Activated CD4-positive, alpha-beta T cell treated with anti-CD3 and anti-CD28 coated beads, Interleukin-2, amount 10 ng/mL, durations not matched to agents 24 days and 14 days (primary cell): ENCODE data around the gene RFTN1. TPM values are rescaled to one million over a fixed set of nuclear protein-coding genes. Genes with fewer than 3 reads are reported as not detected.

Experiments used
- DNase-seq: peaks from one replicate; pipeline ENCODE4 v3.0.0; 2022
- H3K27ac Mint-ChIP-seq: one replicate; pipeline ENCODE4 v1.8.0; 2022; ENCODE audit warnings: mild to moderate bottlenecking, mixed read lengths
- H3K27me3 Mint-ChIP-seq: one replicate; pipeline ENCODE4 v1.8.0; 2022; ENCODE audit warnings: mixed read lengths
- H3K36me3 Mint-ChIP-seq: one replicate; pipeline ENCODE4 v1.8.0; 2022; ENCODE audit warnings: low read depth, mild to moderate bottlenecking, mixed read lengths
- H3K4me1 Mint-ChIP-seq: one replicate; pipeline ENCODE4 v1.8.0; 2021; ENCODE audit warnings: mixed read lengths
- H3K4me3 Mint-ChIP-seq: one replicate; pipeline ENCODE4 v1.8.0; 2022; ENCODE audit warnings: mild to moderate bottlenecking, moderate library complexity, mixed read lengths
- H3K9me3 Mint-ChIP-seq: one replicate; pipeline ENCODE4 v1.8.0; 2021; ENCODE audit warnings: mixed read lengths
- intact Hi-C: fragments of 100-400 bp; cut with micrococcal nuclease; formaldehyde crosslinking; loops from one replicate; pipeline ENCODE4 v1.15.1; 2023
- total RNA-seq: library from RNA; stranded (reverse); gene quantifications from 2 replicates; pipeline ENCODE4 v1.2.3, GENCODE V29; 2022

RFTN1 gene
- total RNA-seq, 1 donor from 2014 or later, result 92.4 TPM

- no peak for DNase-seq
- Mint-ChIP-seq H3K36me3 (peaks cover 24% of the 10 kb centered on the region), H3K4me3 (peak overlapping the region; percentile 27), H3K27ac (peak overlapping the region; percentile 74), H3K4me1 (peaks cover 46% of the 10 kb centered on the region), H3K27me3 (no peaks in the 10 kb centered on the region), H3K9me3 (peaks cover 21% of the 10 kb centered on the region)
- intact Hi-C loops, result loop anchor here (1.0 kb wide), 1 partner anchor 9 kb away; no protein-coding TSS in a partner anchor
Measured at GRCh38 chr3:16520970-16521881, 7.7 kb upstream of the RFTN1 start.

DNA sequence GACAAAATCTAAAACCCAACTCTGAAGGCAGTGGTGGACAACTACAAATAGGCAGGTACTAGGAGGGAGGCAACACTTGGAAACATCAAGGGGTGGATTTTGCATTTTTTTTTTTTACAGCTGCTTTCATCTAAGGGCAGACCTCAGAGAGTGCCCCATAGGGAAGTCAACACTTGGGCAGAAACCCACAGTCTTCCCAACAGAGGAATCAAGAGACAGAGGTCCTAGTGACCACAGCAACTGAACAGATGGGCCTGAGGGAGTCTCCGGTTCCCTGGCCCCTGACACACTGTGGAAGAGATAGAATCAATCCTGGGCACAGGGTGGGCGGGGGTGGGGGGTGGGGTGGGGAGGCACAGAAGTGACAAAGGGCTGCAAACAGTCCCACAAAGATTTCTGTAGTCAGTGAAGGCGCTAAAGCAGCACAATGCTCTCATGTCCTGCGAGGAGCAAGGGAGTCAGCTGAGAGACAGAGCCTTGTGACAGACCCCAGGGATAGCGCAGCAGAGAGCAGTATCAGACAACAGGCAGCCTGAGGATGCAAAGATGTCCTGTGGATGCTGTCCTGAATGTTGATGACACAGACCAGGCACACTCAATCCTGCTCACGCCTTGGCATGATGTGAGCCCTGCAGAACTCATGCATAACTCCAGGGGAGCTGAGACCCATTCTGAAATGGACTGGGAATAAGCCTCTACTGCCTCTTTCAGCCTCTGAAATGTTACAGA is 6.9 kb upstream of the RFTN1 start:
- Mint-ChIP-seq H3K27me3 (no peaks in the 10 kb centered on the region), H3K36me3 (peaks cover 22% of the 10 kb centered on the region), H3K9me3 (peaks cover 16% of the 10 kb centered on the region), H3K4me1 (peaks cover 50% of the 10 kb centered on the region), H3K4me3 (peak overlapping the region; percentile 27), H3K27ac (peak overlapping the region; percentile 9)
- no peak for DNase-seq
- intact Hi-C loops, result no loop called here

DNA sequence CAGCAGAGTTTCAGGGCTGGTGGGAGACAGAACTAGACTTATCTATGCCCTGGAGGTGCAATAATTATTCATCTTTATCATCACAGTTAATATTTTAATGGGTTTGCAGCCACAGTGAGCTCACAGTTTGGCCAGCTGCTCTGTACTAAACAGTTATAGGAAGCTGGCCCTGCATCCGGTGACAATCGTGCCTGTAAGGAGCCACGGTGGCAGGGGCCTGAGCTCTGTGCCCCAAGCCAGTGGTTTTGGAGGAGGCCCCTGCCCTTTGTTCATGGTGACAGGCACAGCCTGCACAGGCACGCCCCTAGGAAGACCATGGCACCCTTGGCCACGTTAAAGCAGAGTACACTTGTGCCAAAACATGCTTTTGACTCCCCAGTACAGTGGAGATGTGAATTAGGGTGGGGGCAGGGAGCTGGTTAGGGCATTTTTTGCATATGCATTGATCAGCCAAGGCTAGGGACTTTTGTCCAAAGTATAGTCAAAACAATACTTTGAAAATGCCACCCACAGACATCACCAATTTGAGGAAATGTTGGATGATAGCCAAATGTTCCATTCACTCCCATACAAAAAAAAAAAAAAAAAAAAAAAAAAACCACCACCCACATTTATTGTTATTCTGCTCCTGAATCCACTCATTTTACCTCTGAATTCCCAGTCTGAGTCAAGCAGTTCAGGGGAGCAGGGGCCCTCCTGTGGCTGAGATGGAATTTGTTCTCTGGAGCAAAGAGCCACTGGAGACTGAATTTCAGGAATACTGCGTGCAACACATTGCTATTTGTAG is 3.4 kb upstream of the RFTN1 start:
- Mint-ChIP-seq H3K27me3 (no peaks in the 10 kb centered on the region), H3K27ac (peak overlapping the region; percentile 84), H3K4me1 (peaks cover 56% of the 10 kb centered on the region), H3K9me3 (peaks cover 4% of the 10 kb centered on the region), H3K4me3 (peak overlapping the region; percentile 51), H3K36me3 (peaks cover 11% of the 10 kb centered on the region)
- intact Hi-C loops, result loop anchor here (10.0 kb wide), 2 partner anchors 1228 to 1918 kb away; partner anchors contain the start of gene TBC1D5
- DNase-seq, result peak; percentile 76

DNA sequence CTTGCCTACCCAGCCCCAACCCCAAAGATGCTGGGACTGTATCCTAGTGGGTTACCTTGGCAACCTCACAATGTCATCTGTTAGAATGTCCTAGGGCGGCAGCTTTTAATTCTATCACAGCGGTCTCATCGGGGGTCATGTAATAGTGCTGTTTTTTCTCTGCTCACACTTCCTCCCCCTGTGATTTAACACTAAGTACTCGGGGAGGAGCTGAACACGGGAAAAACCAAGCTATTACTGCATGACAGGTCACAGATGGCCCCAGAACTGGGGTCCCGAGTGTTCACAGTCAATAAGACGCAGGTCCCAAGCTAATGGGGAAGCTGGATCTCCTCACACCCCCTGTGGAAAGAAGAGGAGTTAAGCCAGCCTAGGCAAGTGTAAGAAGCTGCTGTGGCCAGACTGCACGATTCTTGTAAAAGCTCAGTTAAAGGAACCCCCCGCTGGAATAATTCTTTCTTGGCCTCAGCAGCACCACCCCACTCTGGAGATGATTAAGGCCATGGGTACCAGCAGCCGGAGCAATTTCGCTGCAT is 2.5 kb upstream of the RFTN1 start:
- Mint-ChIP-seq H3K9me3 (peaks cover 4% of the 10 kb centered on the region), H3K27ac (peak overlapping the region; percentile 84)

GRCh38 chr3:16514755-16515353 is 1.4 kb upstream of the RFTN1 start:
- peaks cover 4% of the 10 kb centered on the region for H3K9me3 Mint-ChIP-seq
- H3K36me3 Mint-ChIP-seq, result peaks cover 19% of the 10 kb centered on the region
- no peak for DNase-seq
- peak overlapping the region; percentile 95 for H3K4me3 Mint-ChIP-seq
- peak overlapping the region; percentile 11 for H3K27ac Mint-ChIP-seq
- H3K27me3 Mint-ChIP-seq, result no peaks in the 10 kb centered on the region
- intact Hi-C loops, result loop anchor here (2.0 to 10.0 kb wide), 5 partner anchors 144 to 1920 kb away; partner anchors contain the start of gene TBC1D5
- peaks cover 56% of the 10 kb centered on the region for H3K4me1 Mint-ChIP-seq

More for the DNA sequence above, 2.5 kb upstream of the RFTN1 start:
- H3K4me3 Mint-ChIP-seq, result peak overlapping the region; percentile 95
- peaks cover 12% of the 10 kb centered on the region for H3K36me3 Mint-ChIP-seq
- intact Hi-C loops, result loop anchor here (2.0 to 10.0 kb wide), 3 partner anchors 145 to 1919 kb away; partner anchors contain the start of gene TBC1D5
- DNase-seq, result no peak
- no peaks in the 10 kb centered on the region for H3K27me3 Mint-ChIP-seq
- H3K4me1 Mint-ChIP-seq, result peaks cover 56% of the 10 kb centered on the region

DNA sequence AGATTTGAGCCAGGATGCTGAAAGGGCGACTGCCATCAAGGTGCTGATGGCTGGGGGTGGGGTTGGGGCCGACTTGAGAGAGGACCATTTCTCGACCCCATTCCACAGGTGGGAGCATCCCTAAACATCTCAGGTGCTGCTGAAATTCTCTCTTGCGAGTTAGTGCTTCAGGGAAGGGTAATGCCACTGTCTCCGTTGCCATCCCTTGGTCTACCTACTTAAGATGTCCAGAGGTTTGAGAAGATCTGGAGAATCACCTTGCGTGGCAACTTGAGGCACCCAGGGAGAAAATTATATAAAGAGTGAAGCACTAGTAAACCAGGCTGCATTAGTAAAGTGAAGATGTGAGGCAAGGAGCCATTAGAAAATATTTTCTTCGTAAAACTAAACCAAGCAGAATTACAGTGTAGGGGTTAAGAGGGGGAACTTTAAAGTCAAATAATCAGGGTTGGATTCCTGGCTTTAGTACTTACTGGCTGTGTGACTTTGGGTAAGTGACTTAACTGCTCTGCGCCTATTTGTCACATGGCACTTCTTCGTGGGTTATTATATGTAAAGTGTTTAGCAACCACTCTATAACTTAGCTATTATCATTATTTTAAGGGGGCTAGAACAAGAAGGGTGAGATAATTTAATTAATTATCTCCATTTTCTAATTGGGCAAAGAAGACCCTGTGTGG is 662 bp upstream of the RFTN1 start:
- H3K9me3 Mint-ChIP-seq, result peaks cover 4% of the 10 kb centered on the region
- H3K4me3 Mint-ChIP-seq, result peak overlapping the region; percentile 95
- DNase-seq, result no peak
- no peaks in the 10 kb centered on the region for H3K27me3 Mint-ChIP-seq
- H3K27ac Mint-ChIP-seq, result peak overlapping the region; percentile 84
- peaks cover 58% of the 10 kb centered on the region for H3K4me1 Mint-ChIP-seq
- intact Hi-C loops, result loop anchor here (2.0 to 10.0 kb wide), 5 partner anchors 143 to 1921 kb away; partner anchors contain the start of gene TBC1D5
- H3K36me3 Mint-ChIP-seq, result peaks cover 21% of the 10 kb centered on the region

GRCh38 chr3:16512435-16513140 is 911 bp downstream of the RFTN1 start:
- H3K4me3 Mint-ChIP-seq, result peak overlapping the region; percentile 95

GRCh38 chr3:16511681-16512434 is 1.6 kb downstream of the RFTN1 start:
- peak; percentile 93 for DNase-seq
- intact Hi-C loops, result loop anchor here (1.0 to 10.0 kb wide), 14 partner anchors 9 to 1923 kb away; partner anchors contain the start of gene TBC1D5
- no peaks in the 10 kb centered on the region for H3K9me3 Mint-ChIP-seq
- H3K36me3 Mint-ChIP-seq, result peaks cover 33% of the 10 kb centered on the region
- H3K4me3 Mint-ChIP-seq, result peak overlapping the region; percentile 95
- peak overlapping the region; percentile 85 for H3K27ac Mint-ChIP-seq
- H3K27me3 Mint-ChIP-seq, result no peaks in the 10 kb centered on the region
- H3K4me1 Mint-ChIP-seq, result peaks cover 64% of the 10 kb centered on the region

More at GRCh38 chr3:16512435-16513140, 911 bp downstream of the RFTN1 start:
- peak overlapping the region; percentile 85 for H3K27ac Mint-ChIP-seq
- peaks cover 67% of the 10 kb centered on the region for H3K4me1 Mint-ChIP-seq
- H3K9me3 Mint-ChIP-seq, result no peaks in the 10 kb centered on the region
- H3K27me3 Mint-ChIP-seq, result no peaks in the 10 kb centered on the region
- intact Hi-C loops, result loop anchor here (1.0 to 10.0 kb wide), 11 partner anchors 9 to 1922 kb away; partner anchors contain the start of gene TBC1D5
- peak; percentile 85 for DNase-seq
- H3K36me3 Mint-ChIP-seq, result peaks cover 27% of the 10 kb centered on the region

DNA sequence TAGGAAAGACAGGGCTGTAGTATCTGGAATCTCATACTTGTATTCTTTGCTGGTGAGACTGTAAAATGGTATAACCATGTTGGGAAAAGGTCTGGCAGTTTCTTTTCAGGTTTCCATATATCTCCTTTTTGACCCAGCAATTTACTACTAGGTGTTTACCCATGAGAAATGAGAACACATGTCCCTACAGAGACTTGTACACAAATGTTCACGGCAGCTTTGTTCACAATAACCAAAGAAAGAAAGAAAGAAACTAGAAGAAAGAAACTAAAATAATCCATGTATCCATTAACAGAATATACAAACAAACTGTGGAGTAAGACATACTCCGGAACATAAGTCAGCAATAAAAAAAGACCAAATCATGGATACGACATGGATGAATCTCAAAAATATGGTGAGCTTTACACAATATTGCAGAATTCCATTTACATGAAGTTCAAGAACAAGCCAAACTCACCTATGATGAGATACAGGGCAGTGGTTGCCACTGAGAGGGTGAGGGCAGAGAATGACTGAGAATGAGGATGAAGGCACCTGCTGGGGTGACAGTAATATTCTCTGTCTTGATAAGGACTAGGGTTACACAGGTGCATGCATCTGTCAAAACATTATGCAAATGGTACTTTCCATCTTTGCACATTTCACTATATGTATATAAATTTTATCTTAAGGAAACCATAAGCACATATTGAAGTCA is 2.7 kb downstream of the RFTN1 start:
- peaks cover 43% of the 10 kb centered on the region for H3K36me3 Mint-ChIP-seq
- no peak for DNase-seq
- peak overlapping the region; percentile 95 for H3K4me3 Mint-ChIP-seq

GRCh38 chr3:16509721-16510619 is 3.5 kb downstream of the RFTN1 start:
- intact Hi-C loops, result loop anchor here (2.0 to 10.0 kb wide), 8 partner anchors 27 to 1925 kb away; partner anchors contain the start of gene TBC1D5

More for the DNA sequence above, 2.7 kb downstream of the RFTN1 start:
- intact Hi-C loops, result loop anchor here (2.0 to 10.0 kb wide), 7 partner anchors 34 to 1924 kb away; partner anchors contain the start of gene TBC1D5
- peak overlapping the region; percentile 85 for H3K27ac Mint-ChIP-seq
- H3K4me1 Mint-ChIP-seq, result peaks cover 59% of the 10 kb centered on the region
- no peaks in the 10 kb centered on the region for H3K9me3 Mint-ChIP-seq
- no peaks in the 10 kb centered on the region for H3K27me3 Mint-ChIP-seq

More at GRCh38 chr3:16509721-16510619, 3.5 kb downstream of the RFTN1 start:
- Mint-ChIP-seq H3K27ac (peak overlapping the region; percentile 85), H3K4me1 (peaks cover 57% of the 10 kb centered on the region), H3K27me3 (no peaks in the 10 kb centered on the region), H3K36me3 (peaks cover 51% of the 10 kb centered on the region), H3K4me3 (peak overlapping the region; percentile 95), H3K9me3 (no peaks in the 10 kb centered on the region)
- DNase-seq, result no peak
